ENCODE data around the gene PLEKHA5. TPM values are rescaled to one million over a fixed set of nuclear protein-coding genes. Genes with fewer than 3 reads are reported as not detected.

PLEKHA5 gene
- total and polyA plus RNA-seq, 2 experiments from 2014 or later, result 82.8 to 112 TPM

DNA sequence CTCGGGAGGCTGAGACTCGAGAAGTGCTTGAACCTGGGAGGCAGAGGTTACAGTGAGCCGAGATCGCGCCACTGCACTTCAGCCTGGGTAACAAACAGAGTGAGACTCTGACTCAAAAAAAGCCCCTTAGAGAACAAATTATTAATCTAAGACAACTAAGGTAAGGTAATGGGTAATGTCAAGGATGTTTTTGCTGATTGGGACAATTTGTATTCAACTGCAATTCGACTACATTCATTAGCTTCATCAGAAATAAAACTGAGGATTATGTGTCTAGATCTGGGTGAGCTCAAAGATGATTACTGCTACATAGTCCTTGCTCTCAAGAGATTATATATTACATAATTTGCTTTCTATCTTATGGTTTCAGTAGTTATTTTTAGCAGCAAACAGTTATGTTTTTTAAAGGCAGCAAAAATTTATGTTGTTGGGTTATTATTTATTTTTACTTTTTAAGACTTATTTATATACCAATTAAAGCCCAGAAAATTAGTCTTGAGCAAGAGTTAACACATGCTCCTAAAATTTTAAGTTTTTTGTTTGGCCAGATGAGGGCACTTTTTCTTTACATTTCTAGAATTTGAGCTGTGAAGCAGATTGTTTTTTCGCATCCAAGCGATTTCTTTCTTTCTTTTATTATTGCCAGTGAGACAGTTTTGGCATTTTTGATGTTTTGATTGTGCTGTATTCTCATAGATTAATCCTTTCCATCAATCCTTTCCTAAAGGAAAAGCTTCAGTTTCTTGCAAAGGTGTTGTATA, 52.3 kb downstream of the PLEKHA5 start:
- H3K27ac Mint-ChIP-seq, result 0 out of 2 replicates have a peak overlapping the region, but pooled peaks have one; percentile 26
- H3K36me3 ChIP-seq (ENCODE audit: insufficient read depth), result no peaks in the 10 kb centered on the region
- ATAC-seq (no peak), DNase-seq (ENCODE audit: low spot score) (no peak)
- H3K27me3 ChIP-seq (ENCODE audit: insufficient read depth), result no peaks in the 10 kb centered on the region
- peaks cover 7% of the 10 kb centered on the region for H3K27me3 Mint-ChIP-seq (ENCODE audit: insufficient read depth, low read depth, poor library complexity)
- peaks cover 12% of the 10 kb centered on the region; the same call in 2 of the 3 replicates for H3K36me3 Mint-ChIP-seq (ENCODE audit: low read depth)
- no peak overlapping the region for H2AFZ ChIP-seq
- H3K4me3 ChIP-seq, result no peak overlapping the region
- peaks cover 7% of the 10 kb centered on the region; the same call in 1 of the 2 replicates for H4K20me1 ChIP-seq (replicated peaks; ENCODE audit: insufficient read depth)
- H3K4me1 Mint-ChIP-seq, result peaks cover 47% of the 10 kb centered on the region
- no peak overlapping the region for H3K4me3 Mint-ChIP-seq
- H3K9me2 ChIP-seq (ENCODE audit: insufficient read depth), result no peaks in the 10 kb centered on the region
- no peak overlapping the region for H3K4me2 ChIP-seq
- H3K79me2 ChIP-seq (replicated peaks; ENCODE audit: insufficient read depth), result peaks cover 93% of the 10 kb centered on the region
- H3K4me1 ChIP-seq (ENCODE audit: insufficient read depth), result peaks cover 37% of the 10 kb centered on the region
- TF ChIP-seq, protein P1, sequence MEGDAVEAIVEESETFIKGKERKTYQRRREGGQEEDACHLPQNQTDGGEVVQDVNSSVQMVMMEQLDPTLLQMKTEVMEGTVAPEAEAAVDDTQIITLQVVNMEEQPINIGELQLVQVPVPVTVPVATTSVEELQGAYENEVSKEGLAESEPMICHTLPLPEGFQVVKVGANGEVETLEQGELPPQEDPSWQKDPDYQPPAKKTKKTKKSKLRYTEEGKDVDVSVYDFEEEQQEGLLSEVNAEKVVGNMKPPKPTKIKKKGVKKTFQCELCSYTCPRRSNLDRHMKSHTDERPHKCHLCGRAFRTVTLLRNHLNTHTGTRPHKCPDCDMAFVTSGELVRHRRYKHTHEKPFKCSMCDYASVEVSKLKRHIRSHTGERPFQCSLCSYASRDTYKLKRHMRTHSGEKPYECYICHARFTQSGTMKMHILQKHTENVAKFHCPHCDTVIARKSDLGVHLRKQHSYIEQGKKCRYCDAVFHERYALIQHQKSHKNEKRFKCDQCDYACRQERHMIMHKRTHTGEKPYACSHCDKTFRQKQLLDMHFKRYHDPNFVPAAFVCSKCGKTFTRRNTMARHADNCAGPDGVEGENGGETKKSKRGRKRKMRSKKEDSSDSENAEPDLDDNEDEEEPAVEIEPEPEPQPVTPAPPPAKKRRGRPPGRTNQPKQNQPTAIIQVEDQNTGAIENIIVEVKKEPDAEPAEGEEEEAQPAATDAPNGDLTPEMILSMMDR (conservative IDR thresholded peaks at IDR 0.05; ENCODE audit: low read depth in 2 of 2), result peak in 1 of 2 experiments; percentile 29; a peak in 3 of 4 replicates
- no peak for TF ChIP-seq ZNF462 (CRISPR knock-in tag; IDR thresholded peaks at IDR 0.05)
- H3K9me3 Mint-ChIP-seq, result no peaks in the 10 kb centered on the region
- H3K27ac ChIP-seq (ENCODE audit: low read depth), result no peak overlapping the region
- H3F3A ChIP-seq (replicated peaks; ENCODE audit: low read depth), result no peaks in the 10 kb centered on the region

All from GM23338 (cell line).